ENCODE results near the gene SLC4A5.
A peak's percentile ranks its signal among the peaks of the same experiment; 100 is the strongest.

SLC4A5 gene

DNA sequence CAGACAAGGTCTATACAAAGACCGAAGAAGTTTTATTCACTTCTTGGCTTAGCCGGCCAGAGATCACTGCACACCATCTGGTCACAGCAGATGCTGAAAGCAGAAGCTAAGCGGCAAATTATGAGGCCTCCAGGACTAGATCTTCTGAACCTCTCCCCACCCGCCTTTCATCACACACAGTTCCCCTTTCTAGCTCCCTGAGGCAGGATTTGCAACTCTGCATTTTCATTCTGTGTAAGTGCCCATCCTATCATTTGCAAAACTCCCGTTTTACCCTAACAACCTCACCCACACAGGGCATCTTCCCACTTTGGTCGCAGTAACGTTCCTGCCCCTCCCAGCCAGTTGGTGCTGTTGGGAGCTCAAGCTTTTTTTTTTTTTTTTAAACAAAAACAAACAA is 161.5 kb downstream of the SLC4A5 start:
- DNase-seq (ENCODE audit: low read depth, low spot score) = no peak
- Histone ChIP-seq H3K27me3 (ENCODE audit: insufficient read depth, insufficient read length) (no peaks in the 10 kb centered on the region), H3K9ac (ENCODE audit: insufficient read length, low read depth) (no peak overlapping the region), H3K4me3 (ENCODE audit: insufficient read length, low read depth) (no peak overlapping the region), H3K4me1 (ENCODE audit: insufficient read depth, insufficient read length) (no peaks in the 10 kb centered on the region), H3K9me3 (ENCODE audit: insufficient read depth, low read length) (no peaks in the 10 kb centered on the region), H3K36me3 (ENCODE audit: insufficient read depth, insufficient read length, low read length) (peaks cover 4% of the 10 kb centered on the region)
- no peak for TF ChIP-seq ZNF274 (IDR thresholded peaks at IDR 0.05; ENCODE audit: low read depth, low read length)
- no peak for TF ChIP-seq SUZ12 (IDR thresholded peaks at IDR 0.05; ENCODE audit: extremely low read depth, insufficient read depth, insufficient read length)
- no peak for TF ChIP-seq YY1 (IDR thresholded peaks at IDR 0.05; ENCODE audit: insufficient read depth, insufficient read length)

- Histone ChIP-seq H3K9ac (ENCODE audit: insufficient read length, low read depth) (no peak overlapping the region), H3K27me3 (ENCODE audit: insufficient read depth, insufficient read length) (no peaks in the 10 kb centered on the region), H3K9me3 (ENCODE audit: insufficient read depth, low read length) (no peaks in the 10 kb centered on the region), H3K36me3 (ENCODE audit: insufficient read depth, insufficient read length, low read length) (peaks cover 11% of the 10 kb centered on the region), H3K4me1 (ENCODE audit: insufficient read depth, insufficient read length) (no peaks in the 10 kb centered on the region), H3K4me3 (ENCODE audit: insufficient read length, low read depth) (peak overlapping the region; percentile 8)
- DNase-seq (ENCODE audit: low read depth, low spot score) = no peak
- TF ChIP-seq ZNF274 (IDR thresholded peaks at IDR 0.05; ENCODE audit: low read depth, low read length) = no peak
- no peak for TF ChIP-seq SUZ12 (IDR thresholded peaks at IDR 0.05; ENCODE audit: extremely low read depth, insufficient read depth, insufficient read length)
- no peak for TF ChIP-seq YY1 (IDR thresholded peaks at IDR 0.05; ENCODE audit: insufficient read depth, insufficient read length)
These were observed 164.0 kb downstream of the SLC4A5 start for GRCh38 chr2:74179063-74179865.

GRCh38 chr2:74178211-74179062 is 164.8 kb downstream of the SLC4A5 start, which contains the start of gene MOB1A:
MOB1A (minus strand) TSS chr2:74178879; CDS start chr2:74178674, 205 bp downstream.
- Histone ChIP-seq H3K4me1 (ENCODE audit: insufficient read depth, insufficient read length) (no peaks in the 10 kb centered on the region), H3K9ac (ENCODE audit: insufficient read length, low read depth) (peak within 1 kb of the TSS; percentile 90), H3K27me3 (ENCODE audit: insufficient read depth, insufficient read length) (no peaks in the 10 kb centered on the region), H3K9me3 (ENCODE audit: insufficient read depth, low read length) (no peaks in the 10 kb centered on the region), H3K36me3 (ENCODE audit: insufficient read depth, insufficient read length, low read length) (peaks cover 11% of the 10 kb centered on the region), H3K4me3 (ENCODE audit: insufficient read length, low read depth) (peak within 1 kb of the TSS; percentile 83)
- peak; percentile 99 for DNase-seq (ENCODE audit: low read depth, low spot score)
- TF ChIP-seq YY1 (IDR thresholded peaks at IDR 0.05; ENCODE audit: insufficient read depth, insufficient read length) = no peak
- no peak for TF ChIP-seq SUZ12 (IDR thresholded peaks at IDR 0.05; ENCODE audit: extremely low read depth, insufficient read depth, insufficient read length)
- TF ChIP-seq ZNF274 (IDR thresholded peaks at IDR 0.05; ENCODE audit: low read depth, low read length) = no peak

DNA sequence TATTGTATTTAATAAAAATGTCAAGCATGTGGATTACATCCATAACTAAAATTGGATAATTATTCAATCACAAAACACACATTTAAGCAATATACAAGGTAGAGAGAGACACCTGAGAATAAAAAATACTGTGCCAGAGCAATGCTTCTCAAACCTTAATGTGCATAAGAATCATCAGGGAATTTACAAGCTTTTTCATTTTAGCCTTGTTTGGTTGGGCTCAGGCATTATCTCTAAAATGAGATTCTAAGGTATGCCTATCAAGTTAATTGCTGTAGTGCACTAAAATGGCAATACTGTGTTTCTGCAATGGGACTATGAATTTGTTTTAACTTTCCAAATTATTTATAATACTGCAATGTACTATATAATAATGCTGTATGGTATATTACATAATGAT is 165.5 kb downstream of the SLC4A5 start:
- Histone ChIP-seq H3K27me3 (ENCODE audit: insufficient read depth, insufficient read length) (no peaks in the 10 kb centered on the region), H3K36me3 (ENCODE audit: insufficient read depth, insufficient read length, low read length) (peaks cover 12% of the 10 kb centered on the region), H3K4me1 (ENCODE audit: insufficient read depth, insufficient read length) (no peaks in the 10 kb centered on the region), H3K9me3 (ENCODE audit: insufficient read depth, low read length) (no peaks in the 10 kb centered on the region), H3K4me3 (ENCODE audit: insufficient read length, low read depth) (peak overlapping the region; percentile 83), H3K9ac (ENCODE audit: insufficient read length, low read depth) (peak overlapping the region; percentile 90)
- DNase-seq (ENCODE audit: low read depth, low spot score) = no peak
- TF ChIP-seq YY1 (IDR thresholded peaks at IDR 0.05; ENCODE audit: insufficient read depth, insufficient read length) (no peak), ZNF274 (IDR thresholded peaks at IDR 0.05; ENCODE audit: low read depth, low read length) (no peak), SUZ12 (IDR thresholded peaks at IDR 0.05; ENCODE audit: extremely low read depth, insufficient read depth, insufficient read length) (no peak)

DNA sequence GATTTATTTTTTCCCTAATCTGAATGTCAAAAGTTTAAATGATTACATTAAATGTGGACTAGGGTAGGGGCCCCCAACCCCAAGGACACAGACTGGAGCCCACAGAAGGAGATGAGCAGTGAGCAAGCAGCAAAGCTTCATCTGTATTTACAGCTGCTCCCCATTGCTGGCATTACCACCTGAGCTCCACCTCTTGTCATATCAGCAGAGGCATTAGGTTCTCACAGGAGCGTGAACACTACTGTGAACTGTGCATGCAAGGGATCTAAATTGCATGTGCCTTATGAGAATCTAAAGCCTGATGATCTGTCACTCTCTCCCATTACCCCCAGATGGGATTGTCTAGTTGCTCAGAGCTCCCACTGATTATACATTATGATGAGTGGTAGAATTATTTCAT is 168.3 kb downstream of the SLC4A5 start:
- H3K4me1 ChIP-seq (ENCODE audit: insufficient read depth, insufficient read length) = no peaks in the 10 kb centered on the region
- no peak for DNase-seq (ENCODE audit: low read depth, low spot score)
- no peak overlapping the region for H3K4me3 ChIP-seq (ENCODE audit: insufficient read length, low read depth)
- H3K27me3 ChIP-seq (ENCODE audit: insufficient read depth, insufficient read length) = no peaks in the 10 kb centered on the region
- no peaks in the 10 kb centered on the region for H3K9me3 ChIP-seq (ENCODE audit: insufficient read depth, low read length)
- peaks cover 30% of the 10 kb centered on the region for H3K36me3 ChIP-seq (ENCODE audit: insufficient read depth, insufficient read length, low read length)
- no peak for TF ChIP-seq SUZ12 (IDR thresholded peaks at IDR 0.05; ENCODE audit: extremely low read depth, insufficient read depth, insufficient read length)
- TF ChIP-seq YY1 (IDR thresholded peaks at IDR 0.05; ENCODE audit: insufficient read depth, insufficient read length) = no peak
- TF ChIP-seq ZNF274 (IDR thresholded peaks at IDR 0.05; ENCODE audit: low read depth, low read length) = no peak
- no peak overlapping the region for H3K9ac ChIP-seq (ENCODE audit: insufficient read length, low read depth)

- H3K4me1 ChIP-seq (ENCODE audit: insufficient read depth, insufficient read length) = no peaks in the 10 kb centered on the region
- peaks cover 65% of the 10 kb centered on the region for H3K36me3 ChIP-seq (ENCODE audit: insufficient read depth, insufficient read length, low read length)
- no peaks in the 10 kb centered on the region for H3K27me3 ChIP-seq (ENCODE audit: insufficient read depth, insufficient read length)
- no peak for DNase-seq (ENCODE audit: low read depth, low spot score)
- no peak for TF ChIP-seq ZNF274 (IDR thresholded peaks at IDR 0.05; ENCODE audit: low read depth, low read length)
- H3K4me3 ChIP-seq (ENCODE audit: insufficient read length, low read depth) = no peak overlapping the region
- H3K9me3 ChIP-seq (ENCODE audit: insufficient read depth, low read length) = no peaks in the 10 kb centered on the region
- H3K9ac ChIP-seq (ENCODE audit: insufficient read length, low read depth) = no peak overlapping the region
These were observed 174.5 kb downstream of the SLC4A5 start for GRCh38 chr2:74168739-74169138.

All from NT2/D1 (cell line).